AG10803 (cell line): Measurements from ENCODE around the gene DOCK9.

Source experiments
- DNase-seq: peaks from one replicate; pipeline ENCODE4 v3.0.0; 2010; ENCODE audit warnings: low read depth
- H3K4me3 ChIP-seq: 2 replicates; pipeline ENCODE4 v1.5.1; 2011; ENCODE audit warnings: mild to moderate bottlenecking, low read length, control low read depth
- CTCF ChIP-seq: conservative IDR thresholded peaks from 2 replicates; pipeline ENCODE4 v1.5.1; 2011; ENCODE audit warnings: mild to moderate bottlenecking, low read length, control low read depth, inconsistent platforms

Gene DOCK9

GRCh38 chr13:98807774-98808173 lies 170.1 kb downstream of the DOCK9 start:
- TF ChIP-seq CTCF, result no peak
- H3K4me3 ChIP-seq, result no peak overlapping the region
- DNase-seq, result no peak

GRCh38 chr13:98804336-98804855 lies 173.5 kb downstream of the DOCK9 start:
- TF ChIP-seq CTCF, result no peak
- no peak for DNase-seq
- no peak overlapping the region for H3K4me3 ChIP-seq

- no peak for TF ChIP-seq CTCF
Measured at GRCh38 chr13:98803921-98804320, 173.9 kb downstream of the DOCK9 start.

GRCh38 chr13:98803111-98803561 lies 174.7 kb downstream of the DOCK9 start:
- no peak for DNase-seq
- no peak for TF ChIP-seq CTCF
- no peak overlapping the region for H3K4me3 ChIP-seq

More at GRCh38 chr13:98803921-98804320, 173.9 kb downstream of the DOCK9 start:
- no peak for DNase-seq
- no peak overlapping the region for H3K4me3 ChIP-seq

GRCh38 chr13:98802559-98802958 lies 175.3 kb downstream of the DOCK9 start:
- no peak overlapping the region for H3K4me3 ChIP-seq
- DNase-seq, result no peak
- TF ChIP-seq CTCF, result no peak

- no peak overlapping the region for H3K4me3 ChIP-seq
- DNase-seq, result no peak
- no peak for TF ChIP-seq CTCF
Measured at GRCh38 chr13:98801626-98802418, 176.0 kb downstream of the DOCK9 start.

GRCh38 chr13:98800078-98800477 lies 177.8 kb downstream of the DOCK9 start:
- no peak for DNase-seq
- TF ChIP-seq CTCF, result no peak
- no peak overlapping the region for H3K4me3 ChIP-seq
